GM19452 (cell line): ENCODE results near the gene ITGAD.

ENCODE experiments used
- ATAC-seq: cut with Tn5 transposase; IDR thresholded peaks from one replicate; pipeline ENCODE4 v1.9.1; 2021; ENCODE audit not compliant: unreplicated experiment

Gene ITGAD

DNA sequence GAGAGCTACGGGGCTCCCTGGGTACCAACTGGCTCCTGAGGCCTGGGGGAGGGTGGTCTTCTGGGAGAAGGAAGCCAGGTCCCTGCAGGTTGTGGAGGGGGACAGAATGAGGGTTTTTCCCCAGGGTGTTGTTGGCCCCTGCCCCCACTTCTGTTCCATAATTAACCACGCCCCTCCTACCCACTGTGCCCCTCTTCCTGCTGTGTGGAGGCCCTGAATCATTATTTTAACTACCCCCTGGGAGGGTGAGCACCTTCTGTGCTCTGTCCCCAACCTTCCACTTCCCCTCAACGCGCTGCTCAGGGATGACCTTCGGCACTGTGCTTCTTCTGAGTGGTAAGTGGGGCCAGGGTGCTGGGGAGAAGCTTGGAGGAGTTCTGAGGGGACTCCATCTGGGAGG, at the start of gene ITGAD:
TSS of gene ITGAD (plus strand) at position 280 of the 400 bp plus-strand sequence. CDS start at position 306, 26 bp downstream.
- ATAC-seq, result no peak

- ATAC-seq, result peak; percentile 89
Observed at GRCh38 chr16:31344712-31345111, 48.4 kb upstream of the ITGAD start.

- ATAC-seq, result no peak
Observed at GRCh38 chr16:31347445-31347844, 45.7 kb upstream of the ITGAD start.

DNA sequence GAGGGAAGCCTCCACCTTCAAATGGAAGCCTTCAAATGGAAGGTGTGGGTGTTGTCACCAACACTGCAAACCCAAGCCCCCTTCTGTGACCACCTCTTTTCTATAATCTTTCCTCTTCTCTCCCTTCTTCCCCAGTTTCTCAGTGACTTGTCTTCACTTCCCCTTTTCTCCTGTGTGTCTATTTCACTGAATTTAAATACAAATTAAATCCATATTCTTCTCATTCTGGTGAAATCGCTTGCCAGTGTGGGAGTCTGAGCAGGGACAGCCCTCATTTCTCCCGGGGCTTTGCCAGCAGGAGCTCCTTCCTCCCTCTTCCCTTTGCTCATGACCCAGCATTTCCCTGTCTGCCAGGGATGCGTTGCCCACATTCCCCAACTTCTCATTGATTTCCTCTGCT, 44.6 kb upstream of the ITGAD start:
- ATAC-seq, result no peak

GRCh38 chr16:31350275-31351005, 42.7 kb upstream of the ITGAD start:
- no peak for ATAC-seq

- no peak for ATAC-seq
Observed at GRCh38 chr16:31351246-31351941, 41.7 kb upstream of the ITGAD start.

- no peak for ATAC-seq
Observed at GRCh38 chr16:31351942-31352325, 41.2 kb upstream of the ITGAD start.

GRCh38 chr16:31352376-31353115, 40.6 kb upstream of the ITGAD start:
- no peak for ATAC-seq

DNA sequence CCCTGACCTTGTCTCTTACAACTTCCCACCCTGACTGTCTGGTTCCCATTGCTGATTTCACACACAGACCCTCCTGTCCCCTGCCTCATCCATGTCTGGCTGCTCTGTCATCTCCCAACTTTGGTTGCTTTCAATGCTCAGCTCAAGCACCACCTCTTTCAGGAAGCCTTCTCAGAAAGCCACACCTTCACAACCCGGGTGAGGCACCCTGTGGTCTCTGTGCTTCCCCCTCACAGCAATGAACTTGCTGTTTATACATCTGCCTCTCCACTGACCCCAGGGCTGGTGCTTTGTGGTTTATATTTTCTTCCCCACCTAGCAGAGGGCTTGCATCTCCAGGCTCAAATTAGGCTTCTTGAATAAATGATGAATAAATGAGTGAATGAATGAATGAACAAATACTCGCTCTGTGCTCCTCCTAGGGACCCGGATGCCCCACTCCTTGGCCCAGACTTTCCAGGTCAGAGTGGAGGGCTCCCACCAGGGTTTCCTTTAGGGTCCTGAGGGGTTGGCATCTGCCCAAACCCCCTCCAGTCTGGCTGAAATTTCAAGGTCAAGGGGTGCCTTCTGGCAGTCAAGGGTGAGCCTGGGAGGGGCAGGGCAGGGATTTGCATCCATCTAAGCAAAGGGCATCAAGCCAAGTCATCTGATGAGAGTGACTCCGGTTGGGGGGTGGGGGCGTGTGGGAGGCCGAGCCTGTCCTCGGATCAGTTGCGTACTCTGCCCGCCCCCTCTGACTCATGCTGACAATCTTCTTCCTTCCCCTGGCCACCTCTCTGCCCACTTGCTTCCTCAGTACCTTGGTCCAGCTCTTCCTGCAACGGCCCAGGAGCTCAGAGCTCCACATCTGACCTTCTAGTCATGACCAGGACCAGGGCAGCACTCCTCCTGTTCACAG, 38.5 kb upstream of the ITGAD start, which contains the start of gene ITGAX:
TSS of gene ITGAX (plus strand) at position 783 of the 898 bp plus-strand sequence. CDS start at position 862, 79 bp downstream.
- peak; percentile 70 for ATAC-seq

DNA sequence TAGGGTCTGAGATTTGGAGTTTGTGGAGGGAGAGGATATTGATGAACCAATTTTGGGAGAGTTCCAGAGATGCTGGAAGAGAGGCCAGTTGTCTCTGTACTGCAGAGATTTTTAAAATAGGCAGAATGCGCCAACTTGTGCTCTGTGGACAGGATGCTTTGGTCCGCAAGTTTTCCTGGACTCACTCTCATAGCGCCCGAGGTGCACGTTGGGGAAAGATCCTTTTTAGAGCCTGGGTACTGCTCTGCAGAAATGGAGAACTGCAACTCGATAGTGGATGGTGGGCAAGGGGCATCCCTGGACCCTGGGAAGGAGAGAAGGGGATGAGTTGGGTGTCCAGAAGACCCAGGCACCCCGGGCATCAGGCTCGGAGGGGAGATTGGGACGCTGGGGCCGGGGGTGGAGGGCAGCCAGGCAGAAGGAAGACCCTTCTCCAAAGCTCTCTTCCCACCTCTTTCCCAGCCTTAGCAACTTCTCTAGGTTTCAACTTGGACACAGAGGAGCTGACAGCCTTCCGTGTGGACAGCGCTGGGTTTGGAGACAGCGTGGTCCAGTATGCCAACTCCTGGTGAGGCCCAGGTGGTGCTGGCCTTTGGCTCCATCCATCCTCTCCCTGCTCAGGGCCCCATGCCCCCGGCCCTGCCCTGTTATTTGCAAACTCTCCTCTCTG, 37.6 kb upstream of the ITGAD start:
- ATAC-seq, result no peak

GRCh38 chr16:31356566-31357323, 36.4 kb upstream of the ITGAD start:
- no peak for ATAC-seq

DNA sequence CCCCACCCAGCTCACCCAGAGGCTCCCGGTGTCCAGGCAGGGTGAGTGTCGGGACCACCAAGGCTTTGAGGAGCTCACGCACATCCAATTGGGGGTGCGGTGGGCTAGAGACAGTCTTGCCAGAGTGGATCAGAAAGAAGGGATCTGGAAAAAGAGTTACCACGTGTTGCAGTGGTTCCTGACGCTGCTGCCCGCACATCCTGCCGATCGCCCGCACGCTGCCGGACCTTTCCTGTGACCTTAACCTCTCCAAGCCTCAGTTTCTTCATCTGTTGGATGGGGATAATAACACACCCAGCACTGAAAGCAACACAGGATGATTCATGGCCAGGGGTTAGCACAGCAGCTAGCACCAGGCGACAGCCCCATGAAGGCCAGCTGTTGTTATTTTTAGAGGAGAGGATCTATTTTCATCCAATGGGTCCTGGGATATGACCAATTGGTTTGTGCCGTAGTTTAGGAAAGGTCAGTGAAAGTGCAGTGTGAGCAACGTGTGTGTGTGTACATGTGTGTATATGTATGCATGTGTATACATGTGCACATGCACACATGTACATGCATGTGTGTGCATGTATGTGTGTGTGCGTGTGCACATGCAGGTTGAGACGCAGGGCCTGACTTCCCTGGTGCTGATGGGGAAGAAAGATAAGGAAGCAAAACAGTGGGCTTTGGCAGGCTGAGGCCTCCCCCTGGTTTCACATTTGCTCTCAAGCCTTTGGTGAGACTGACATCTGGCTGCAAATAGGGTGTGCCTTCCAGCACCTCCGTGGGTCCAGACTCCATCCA, 35.6 kb upstream of the ITGAD start:
- ATAC-seq, result no peak

DNA sequence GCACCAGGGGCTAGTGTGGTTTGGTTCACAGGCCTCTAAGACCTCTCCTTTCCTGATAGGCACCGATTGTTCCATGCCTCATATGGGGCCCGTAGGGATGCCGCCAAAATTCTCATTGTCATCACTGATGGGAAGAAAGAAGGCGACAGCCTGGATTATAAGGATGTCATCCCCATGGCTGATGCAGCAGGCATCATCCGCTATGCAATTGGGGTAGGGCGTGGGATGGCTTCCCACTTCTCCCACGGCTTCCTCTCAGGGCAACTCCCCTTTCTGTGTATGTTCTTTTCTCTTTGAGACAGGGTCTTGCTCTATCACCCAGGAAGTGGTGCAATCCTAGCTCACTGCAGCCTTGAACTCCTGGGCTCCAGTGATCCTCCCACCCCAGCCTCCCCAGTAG, 32.9 kb upstream of the ITGAD start:
- no peak for ATAC-seq

DNA sequence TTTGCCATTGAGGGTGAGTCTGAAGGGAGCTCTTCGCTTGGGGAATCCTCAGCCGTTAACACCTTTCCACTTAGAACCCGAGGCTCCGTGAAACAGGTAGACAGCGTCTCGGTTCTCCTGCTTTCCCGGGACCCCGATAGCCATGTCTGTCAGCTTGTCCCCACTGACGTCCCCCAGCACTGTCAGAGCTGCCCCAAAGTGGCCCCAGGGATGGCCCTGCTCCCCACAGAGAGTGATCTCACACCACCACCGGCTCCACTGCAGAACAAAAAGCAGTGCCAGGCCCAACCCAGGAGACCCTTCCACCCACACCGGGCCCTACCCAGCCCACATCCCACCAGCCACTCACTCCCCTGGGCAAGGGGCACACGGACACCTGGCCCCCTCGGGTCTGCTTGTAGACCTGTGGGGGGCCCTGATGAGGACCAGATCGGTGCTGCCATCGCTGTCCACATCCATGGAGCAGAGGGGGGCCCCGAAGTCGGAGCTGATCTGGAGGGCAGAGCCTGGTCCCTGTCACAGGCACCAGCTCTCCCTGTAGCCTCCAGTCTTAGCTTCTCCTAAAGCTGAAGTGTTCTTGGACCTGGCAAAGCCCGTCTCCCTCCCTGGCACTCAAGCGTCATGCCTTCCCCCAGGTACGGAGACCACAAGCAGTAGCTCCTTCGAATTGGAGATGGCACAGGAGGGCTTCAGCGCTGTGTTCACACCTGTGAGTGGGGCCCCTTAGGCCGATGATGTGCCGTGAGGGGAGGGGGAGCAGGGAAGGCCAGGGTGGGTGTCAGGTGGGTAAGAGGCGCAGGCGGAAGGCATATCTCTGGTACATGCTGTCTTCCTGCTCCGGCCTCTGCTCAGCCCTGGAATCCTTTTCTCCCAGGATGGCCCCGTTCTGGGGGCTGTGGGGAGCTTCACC, 31.7 kb upstream of the ITGAD start:
- no peak for ATAC-seq

DNA sequence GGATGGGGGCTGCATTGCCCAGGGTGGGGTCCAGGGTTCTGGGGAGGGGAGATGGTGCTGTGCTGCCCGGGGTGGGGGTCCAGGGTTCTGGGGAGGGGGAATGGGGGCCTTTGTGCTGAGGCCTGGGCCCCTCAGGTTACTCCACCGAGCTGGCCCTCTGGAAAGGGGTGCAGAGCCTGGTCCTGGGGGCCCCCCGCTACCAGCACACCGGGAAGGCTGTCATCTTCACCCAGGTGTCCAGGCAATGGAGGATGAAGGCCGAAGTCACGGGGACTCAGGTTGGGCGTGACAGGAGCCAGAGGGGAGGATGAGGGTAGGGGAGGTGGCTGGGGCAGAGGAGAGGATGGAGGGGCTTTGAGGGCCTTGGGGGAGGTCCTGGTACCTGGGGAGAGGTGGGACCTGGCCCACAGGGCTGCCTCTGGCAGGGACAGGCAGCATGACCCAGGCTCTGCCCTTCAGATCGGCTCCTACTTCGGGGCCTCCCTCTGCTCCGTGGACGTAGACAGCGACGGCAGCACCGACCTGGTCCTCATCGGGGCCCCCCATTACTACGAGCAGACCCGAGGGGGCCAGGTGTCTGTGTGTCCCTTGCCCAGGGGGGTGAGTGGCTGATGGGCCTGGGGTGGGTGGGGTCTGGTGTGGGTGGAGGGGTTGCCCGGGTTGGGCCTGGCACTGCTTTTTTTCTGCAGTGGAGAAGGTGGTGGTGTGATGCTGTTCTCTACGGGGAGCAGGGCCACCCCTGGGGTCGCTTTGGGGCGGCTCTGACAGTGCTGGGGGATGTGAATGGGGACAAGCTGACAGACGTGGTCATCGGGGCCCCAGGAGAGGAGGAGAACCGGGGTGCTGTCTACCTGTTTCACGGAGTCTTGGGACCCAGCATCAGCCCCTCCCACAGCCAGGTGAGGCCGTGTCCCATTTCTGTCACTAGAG, 30.4 kb upstream of the ITGAD start:
- no peak for ATAC-seq

DNA sequence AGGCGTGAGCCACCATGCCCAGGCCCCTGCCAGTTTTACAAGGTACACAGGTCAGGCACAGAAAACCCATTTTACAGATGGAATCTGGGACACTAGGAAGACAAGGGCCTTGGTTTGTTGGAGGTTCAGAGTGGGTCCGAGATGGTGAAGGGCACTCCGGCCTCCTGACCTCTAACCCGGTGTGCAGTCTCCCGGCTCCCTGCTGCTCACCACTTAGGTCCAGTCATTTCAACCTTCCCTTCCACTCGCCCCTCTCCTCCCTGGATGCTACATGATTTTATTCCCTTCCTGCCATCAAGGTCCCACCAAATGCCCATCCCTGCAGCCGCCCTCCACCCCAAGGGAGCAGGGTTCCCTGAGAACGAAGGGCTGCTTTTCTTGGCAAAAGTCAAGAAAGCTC, 29.4 kb upstream of the ITGAD start:
- ATAC-seq, result no peak

DNA sequence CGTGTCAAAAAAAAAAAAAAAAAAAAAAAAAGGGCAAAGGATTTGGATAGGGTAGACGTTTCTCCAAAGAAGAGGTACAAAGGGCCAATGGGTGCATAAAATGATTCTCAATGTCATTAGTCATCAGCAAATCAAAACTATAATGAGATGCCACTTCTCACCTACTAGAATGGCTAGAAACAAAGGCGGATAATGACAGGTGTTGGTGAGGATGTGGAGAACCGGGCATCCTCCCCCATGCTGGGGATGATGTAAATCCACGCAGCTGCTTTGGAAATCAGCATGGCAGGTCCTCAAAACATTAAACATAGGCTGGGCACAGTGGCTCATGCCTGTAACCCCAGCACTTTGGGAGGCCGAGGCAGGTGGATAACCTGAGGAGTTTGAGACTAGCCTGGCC, 28.7 kb upstream of the ITGAD start:
- ATAC-seq, result no peak
